Fibroblast of lung (primary cell): ENCODE results near the gene NCKAP5.

ENCODE experiments used
- CTCF ChIP-seq, 2 donors: IDR thresholded peaks in 1 of 2; conservative IDR thresholded peaks in 1 of 2; 1 replicate in 1 of 2; 2 replicates in 1 of 2; pipeline ENCODE4 v1.5.1; 2011 to 2012; ENCODE audit warnings: low read length in 2 of 2, control low read depth in 1 of 2, inconsistent platforms in 1 of 2, low read depth in 1 of 2, mild to moderate bottlenecking in 1 of 2
- EZH2 ChIP-seq: IDR thresholded peaks from 2 replicates; pipeline ENCODE4 v1.5.1; 2012; ENCODE audit warnings: low read length, control low read depth, mild to moderate bottlenecking; ENCODE audit errors: missing control alignments

DNA sequence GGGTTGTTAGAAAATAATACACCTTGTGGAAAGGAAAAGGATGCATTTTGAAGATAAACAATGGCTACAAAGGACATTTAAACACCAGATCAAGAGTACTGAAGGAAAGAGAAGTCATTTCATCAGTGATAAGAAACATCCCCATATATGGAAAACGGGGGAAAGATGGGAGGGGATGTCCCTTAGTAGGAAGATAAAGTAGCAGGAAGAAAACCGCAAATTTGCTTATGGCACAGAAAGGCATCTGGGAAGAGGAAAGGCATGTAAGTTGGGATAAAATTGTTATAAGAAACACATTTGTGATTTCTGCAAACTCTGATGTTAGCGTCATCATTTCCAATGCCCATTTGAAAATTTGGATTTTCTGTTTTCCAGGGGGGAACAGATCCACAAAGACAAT, 887.7 kb downstream of the NCKAP5 start:
- TF ChIP-seq EZH2 = no peak
- TF ChIP-seq CTCF (conservative IDR thresholded peaks at IDR 0.05 in 1 of 2, IDR thresholded peaks at IDR 0.05 in 1 of 2; ENCODE audit: low read depth in 1 of 2, low read length in 2 of 2) = no peak
